ENCODE data around the gene TDRD9. TPM values are rescaled to one million over a fixed set of nuclear protein-coding genes. Genes with fewer than 3 reads are reported as not detected.

TDRD9 gene
- total RNA-seq, 1 experiment from 2014 or later = not detected

DNA sequence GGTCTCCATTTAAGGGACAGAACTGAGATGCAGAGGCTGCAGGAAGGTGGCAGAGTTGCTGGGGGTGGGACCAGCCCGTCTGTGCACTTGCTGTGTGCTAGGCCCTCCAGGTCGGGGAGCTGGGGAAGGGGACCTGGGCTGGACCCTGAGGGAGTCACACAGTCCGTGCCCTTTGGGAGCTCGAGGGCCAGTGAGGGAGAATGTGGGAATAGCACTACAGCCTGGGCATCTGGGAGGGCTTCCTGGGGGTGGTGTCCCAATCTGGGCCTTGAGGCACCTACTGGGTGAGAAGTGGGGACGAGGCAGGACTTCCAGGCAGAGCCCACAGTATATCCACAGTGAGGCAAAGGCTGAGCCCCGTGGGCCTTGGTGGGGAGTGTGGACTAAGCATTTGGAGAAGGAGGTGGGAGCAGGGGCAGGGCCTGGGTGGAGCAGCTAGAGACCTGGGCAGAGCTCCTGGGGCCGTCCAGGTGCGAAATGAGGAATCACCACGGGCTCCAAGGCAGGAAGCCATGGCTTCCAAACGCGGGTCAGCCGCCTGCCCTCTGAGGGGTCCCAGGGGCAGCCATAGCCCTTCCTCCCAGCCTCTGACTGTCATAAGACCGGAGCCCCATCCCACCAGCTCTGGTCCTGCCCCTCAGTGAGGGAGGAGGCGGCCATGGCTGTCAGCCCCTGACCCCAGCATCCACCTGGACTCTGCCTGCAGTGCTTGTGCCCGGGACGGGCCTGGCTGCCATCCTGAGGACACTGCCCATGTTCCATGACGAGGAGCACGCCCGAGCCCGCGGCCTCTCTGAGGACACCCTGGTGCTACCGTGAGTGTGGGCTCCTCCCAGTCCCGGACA lies 163.9 kb downstream of the TDRD9 start:
- H3K4me3 ChIP-seq (ENCODE audit: low read depth in 2 of 2, low read length in 2 of 2) = no peak overlapping the region
- no peak for DNase-seq (ENCODE audit: low read depth, low spot score)
- intact Hi-C loops (cut with micrococcal nuclease; ENCODE audit: unreplicated experiment) (loop anchor here (5.0 kb wide), 1 partner anchor 40 kb away; no protein-coding TSS in a partner anchor), in situ Hi-C loops (cut with HindIII; ENCODE audit: low pct_unique_long_range_greater_than_20kb, low sequenced_read_pairs) (no loop called here)
- no TSS peak for BruUV-seq (replicated peaks)
- no peaks in the 10 kb centered on the region for H3K27me3 ChIP-seq (ENCODE audit: control insufficient read depth, insufficient read depth, low read length)
- ChIA-PET POLR2A (no interaction called here), CTCF (interaction anchor here (1.0 kb wide), 1 partner anchor 258 kb away, joined by 3 read pairs; no protein-coding TSS in a partner anchor)
- no peaks in the 10 kb centered on the region; the same call in 1 of the 2 replicates for H3K4me1 ChIP-seq (ENCODE audit: control insufficient read depth, insufficient read depth, low read length)
- no peak for ATAC-seq
- no peaks in the 10 kb centered on the region for H3K36me3 ChIP-seq (ENCODE audit: control insufficient read depth, insufficient read depth, low read length)
- no peak overlapping the region for H3K27ac ChIP-seq (ENCODE audit: low read length)
- no peaks in the 10 kb centered on the region for H3K9me3 ChIP-seq (ENCODE audit: control insufficient read depth, insufficient read depth, low read depth, low read length)
- TF ChIP-seq, protein P1, sequence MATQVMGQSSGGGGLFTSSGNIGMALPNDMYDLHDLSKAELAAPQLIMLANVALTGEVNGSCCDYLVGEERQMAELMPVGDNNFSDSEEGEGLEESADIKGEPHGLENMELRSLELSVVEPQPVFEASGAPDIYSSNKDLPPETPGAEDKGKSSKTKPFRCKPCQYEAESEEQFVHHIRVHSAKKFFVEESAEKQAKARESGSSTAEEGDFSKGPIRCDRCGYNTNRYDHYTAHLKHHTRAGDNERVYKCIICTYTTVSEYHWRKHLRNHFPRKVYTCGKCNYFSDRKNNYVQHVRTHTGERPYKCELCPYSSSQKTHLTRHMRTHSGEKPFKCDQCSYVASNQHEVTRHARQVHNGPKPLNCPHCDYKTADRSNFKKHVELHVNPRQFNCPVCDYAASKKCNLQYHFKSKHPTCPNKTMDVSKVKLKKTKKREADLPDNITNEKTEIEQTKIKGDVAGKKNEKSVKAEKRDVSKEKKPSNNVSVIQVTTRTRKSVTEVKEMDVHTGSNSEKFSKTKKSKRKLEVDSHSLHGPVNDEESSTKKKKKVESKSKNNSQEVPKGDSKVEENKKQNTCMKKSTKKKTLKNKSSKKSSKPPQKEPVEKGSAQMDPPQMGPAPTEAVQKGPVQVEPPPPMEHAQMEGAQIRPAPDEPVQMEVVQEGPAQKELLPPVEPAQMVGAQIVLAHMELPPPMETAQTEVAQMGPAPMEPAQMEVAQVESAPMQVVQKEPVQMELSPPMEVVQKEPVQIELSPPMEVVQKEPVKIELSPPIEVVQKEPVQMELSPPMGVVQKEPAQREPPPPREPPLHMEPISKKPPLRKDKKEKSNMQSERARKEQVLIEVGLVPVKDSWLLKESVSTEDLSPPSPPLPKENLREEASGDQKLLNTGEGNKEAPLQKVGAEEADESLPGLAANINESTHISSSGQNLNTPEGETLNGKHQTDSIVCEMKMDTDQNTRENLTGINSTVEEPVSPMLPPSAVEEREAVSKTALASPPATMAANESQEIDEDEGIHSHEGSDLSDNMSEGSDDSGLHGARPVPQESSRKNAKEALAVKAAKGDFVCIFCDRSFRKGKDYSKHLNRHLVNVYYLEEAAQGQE (IDR thresholded peaks at IDR 0.05; ENCODE audit: insufficient read depth in 1 of 2, low read depth in 2 of 2, low read length in 1 of 2) = no peak
- TF ChIP-seq, protein P2, sequence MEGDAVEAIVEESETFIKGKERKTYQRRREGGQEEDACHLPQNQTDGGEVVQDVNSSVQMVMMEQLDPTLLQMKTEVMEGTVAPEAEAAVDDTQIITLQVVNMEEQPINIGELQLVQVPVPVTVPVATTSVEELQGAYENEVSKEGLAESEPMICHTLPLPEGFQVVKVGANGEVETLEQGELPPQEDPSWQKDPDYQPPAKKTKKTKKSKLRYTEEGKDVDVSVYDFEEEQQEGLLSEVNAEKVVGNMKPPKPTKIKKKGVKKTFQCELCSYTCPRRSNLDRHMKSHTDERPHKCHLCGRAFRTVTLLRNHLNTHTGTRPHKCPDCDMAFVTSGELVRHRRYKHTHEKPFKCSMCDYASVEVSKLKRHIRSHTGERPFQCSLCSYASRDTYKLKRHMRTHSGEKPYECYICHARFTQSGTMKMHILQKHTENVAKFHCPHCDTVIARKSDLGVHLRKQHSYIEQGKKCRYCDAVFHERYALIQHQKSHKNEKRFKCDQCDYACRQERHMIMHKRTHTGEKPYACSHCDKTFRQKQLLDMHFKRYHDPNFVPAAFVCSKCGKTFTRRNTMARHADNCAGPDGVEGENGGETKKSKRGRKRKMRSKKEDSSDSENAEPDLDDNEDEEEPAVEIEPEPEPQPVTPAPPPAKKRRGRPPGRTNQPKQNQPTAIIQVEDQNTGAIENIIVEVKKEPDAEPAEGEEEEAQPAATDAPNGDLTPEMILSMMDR (IDR thresholded peaks at IDR 0.05) = no peak
- TF ChIP-seq POLR2AphosphoS5 (IDR thresholded peaks at IDR 0.05; ENCODE audit: low read depth, low read length) (no peak), SIN3A (IDR thresholded peaks at IDR 0.05; ENCODE audit: borderline replicate concordance, insufficient read depth, low read depth, low read length) (no peak), TCF7L2 (IDR thresholded peaks at IDR 0.05; ENCODE audit: low read depth, low read length) (no peak)

DNA sequence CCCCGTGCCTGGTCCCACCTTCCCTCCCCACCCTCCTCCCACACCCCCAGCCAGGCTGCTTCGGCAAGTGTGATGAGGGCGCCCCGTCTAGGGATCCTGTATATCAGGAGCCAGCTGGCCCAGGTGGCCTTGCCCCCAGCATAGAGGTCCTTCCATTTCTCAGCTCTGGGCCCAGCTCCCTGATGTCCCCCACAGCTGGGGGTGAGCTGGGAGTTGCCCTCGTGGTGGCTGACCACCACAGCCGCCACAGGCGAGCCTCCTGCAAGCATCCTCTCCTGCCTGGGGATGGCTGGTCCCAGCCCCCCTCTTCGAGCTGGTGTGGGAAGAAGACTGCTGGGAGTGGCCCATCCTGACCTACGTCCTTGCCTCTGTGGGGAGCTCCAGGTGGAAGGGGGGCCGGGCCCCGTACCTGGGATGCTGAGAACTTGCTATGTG lies 164.7 kb downstream of the TDRD9 start:
- Histone ChIP-seq H3K27me3 (ENCODE audit: control insufficient read depth, insufficient read depth, low read length) (no peaks in the 10 kb centered on the region), H3K36me3 (ENCODE audit: control insufficient read depth, insufficient read depth, low read length) (no peaks in the 10 kb centered on the region), H3K4me1 (ENCODE audit: control insufficient read depth, insufficient read depth, low read length) (no peaks in the 10 kb centered on the region; the same call in 1 of the 2 replicates), H3K27ac (ENCODE audit: low read length) (no peak overlapping the region), H3K9me3 (ENCODE audit: control insufficient read depth, insufficient read depth, low read depth, low read length) (no peaks in the 10 kb centered on the region), H3K4me3 (ENCODE audit: low read depth in 2 of 2, low read length in 2 of 2) (no peak overlapping the region)
- DNase-seq (ENCODE audit: low read depth, low spot score) (no peak), ATAC-seq (no peak)
- BruUV-seq (replicated peaks) = no TSS peak
- in situ Hi-C loops (cut with HindIII; ENCODE audit: low pct_unique_long_range_greater_than_20kb, low sequenced_read_pairs) (no loop called here), intact Hi-C loops (cut with micrococcal nuclease; ENCODE audit: unreplicated experiment) (loop anchor here (5.0 kb wide), 1 partner anchor 39 kb away; no protein-coding TSS in a partner anchor)
- ChIA-PET POLR2A (no interaction called here), CTCF (no interaction called here)
- no peak for TF ChIP-seq TCF7L2 (IDR thresholded peaks at IDR 0.05; ENCODE audit: low read depth, low read length)

All from Panc1 (cell line).